ENCODE measurements around the gene NDUFA13.
"Not testable (repeated sequence)": the region's sequence is repeated elsewhere in the genome, so short reads cannot be mapped to it uniquely, and the experiment has no call there.

Gene NDUFA13

GRCh38 chr19:19515642-19516519, at the start of gene NDUFA13:
NDUFA13 (plus strand) TSS chr19:19516225; CDS start chr19:19516239, 14 bp downstream.
- peak; percentile 94 for DNase-seq (ENCODE audit: low spot score)

GRCh38 chr19:19468424-19469050, 47.5 kb upstream of the NDUFA13 start:
- no peak for DNase-seq (ENCODE audit: low spot score)

DNA sequence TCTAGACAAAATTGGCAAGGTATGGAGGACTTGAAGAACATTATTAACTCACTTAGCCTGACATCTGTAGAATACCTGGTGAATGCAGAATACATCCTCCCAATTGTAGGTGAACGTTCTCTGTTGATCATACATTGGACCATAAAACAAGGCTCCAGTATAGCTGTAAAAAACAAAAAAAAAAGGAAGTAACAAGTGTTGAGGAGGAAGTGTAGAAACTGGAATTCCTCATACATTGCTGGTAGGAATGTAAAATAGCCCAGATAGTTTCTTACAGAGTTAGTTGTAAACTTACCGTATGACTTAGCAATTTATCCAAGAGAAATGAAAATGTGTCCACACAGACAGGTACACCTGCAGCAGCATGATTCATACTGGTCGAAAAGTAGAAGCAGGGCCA, 45.4 kb upstream of the NDUFA13 start:
- DNase-seq (ENCODE audit: low spot score), result no peak

- no peak for DNase-seq (ENCODE audit: low spot score)
These were observed 44.3 kb upstream of the NDUFA13 start for GRCh38 chr19:19471682-19472081.

- not testable (repeated sequence) for DNase-seq (ENCODE audit: low spot score)
These were observed 43.9 kb upstream of the NDUFA13 start for GRCh38 chr19:19472106-19472505.

DNA sequence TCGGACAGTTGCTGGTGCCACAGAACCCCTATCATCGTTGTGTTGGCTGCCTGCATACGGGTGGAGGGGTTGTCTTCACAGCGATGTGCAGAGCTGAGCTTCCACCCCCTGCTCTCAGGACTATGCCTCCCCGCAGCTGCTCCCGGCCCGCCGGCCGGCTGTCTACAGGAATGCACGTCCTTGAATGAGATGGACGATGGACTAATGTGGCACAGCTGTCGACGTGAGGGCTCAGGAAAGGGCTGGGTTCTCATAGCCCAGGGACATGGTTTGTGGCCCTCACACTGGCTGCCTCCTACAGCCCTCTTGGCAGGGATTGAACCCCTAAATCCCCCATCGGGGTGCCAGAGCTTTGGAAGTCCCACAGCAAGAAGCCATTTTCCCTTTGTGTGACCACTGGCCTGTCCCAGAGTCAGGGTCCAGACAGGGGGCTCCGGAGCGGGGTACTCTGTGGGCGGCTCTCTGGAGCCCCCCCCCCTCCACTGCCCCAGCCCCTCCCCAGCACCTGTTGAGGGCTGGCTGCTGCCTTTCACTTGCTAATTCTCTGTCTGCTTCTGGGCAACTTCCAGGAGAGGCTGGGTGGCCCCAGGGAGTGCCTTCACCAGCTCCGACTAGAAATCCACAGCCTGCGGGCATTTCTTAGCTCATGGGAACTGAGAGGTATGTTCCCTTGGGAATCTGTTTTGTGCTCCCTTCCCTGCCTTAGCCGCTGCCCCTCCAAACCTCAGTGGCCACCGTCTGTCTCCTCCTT, 40.8 kb upstream of the NDUFA13 start:
- no peak for DNase-seq (ENCODE audit: low spot score)

- DNase-seq (ENCODE audit: low spot score), result peak; percentile 76
These were observed 39.9 kb upstream of the NDUFA13 start for GRCh38 chr19:19475849-19476828.

GRCh38 chr19:19477705-19478383, 38.2 kb upstream of the NDUFA13 start:
- DNase-seq (ENCODE audit: low spot score), result no peak

DNA sequence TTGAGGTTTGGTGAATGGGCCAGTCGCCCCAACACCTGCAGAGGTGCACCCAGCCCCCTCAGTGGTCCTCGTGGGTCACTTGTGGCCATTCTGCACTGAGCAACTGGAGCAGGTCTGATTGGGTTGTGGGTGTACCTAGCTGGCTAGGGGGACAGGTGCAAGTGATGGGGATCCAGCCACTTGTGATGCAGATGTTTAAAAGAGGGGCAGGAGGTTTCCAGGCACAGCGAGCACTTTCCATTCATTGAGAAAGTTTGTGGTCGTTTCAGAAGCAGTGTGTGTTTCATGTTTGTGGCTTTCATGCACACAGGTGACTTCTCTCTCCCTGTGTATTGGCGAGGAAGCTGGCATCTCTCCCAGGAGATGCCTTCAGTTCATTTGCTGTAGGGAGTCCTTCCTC, 35.3 kb upstream of the NDUFA13 start:
- DNase-seq (ENCODE audit: low spot score), result no peak

DNA sequence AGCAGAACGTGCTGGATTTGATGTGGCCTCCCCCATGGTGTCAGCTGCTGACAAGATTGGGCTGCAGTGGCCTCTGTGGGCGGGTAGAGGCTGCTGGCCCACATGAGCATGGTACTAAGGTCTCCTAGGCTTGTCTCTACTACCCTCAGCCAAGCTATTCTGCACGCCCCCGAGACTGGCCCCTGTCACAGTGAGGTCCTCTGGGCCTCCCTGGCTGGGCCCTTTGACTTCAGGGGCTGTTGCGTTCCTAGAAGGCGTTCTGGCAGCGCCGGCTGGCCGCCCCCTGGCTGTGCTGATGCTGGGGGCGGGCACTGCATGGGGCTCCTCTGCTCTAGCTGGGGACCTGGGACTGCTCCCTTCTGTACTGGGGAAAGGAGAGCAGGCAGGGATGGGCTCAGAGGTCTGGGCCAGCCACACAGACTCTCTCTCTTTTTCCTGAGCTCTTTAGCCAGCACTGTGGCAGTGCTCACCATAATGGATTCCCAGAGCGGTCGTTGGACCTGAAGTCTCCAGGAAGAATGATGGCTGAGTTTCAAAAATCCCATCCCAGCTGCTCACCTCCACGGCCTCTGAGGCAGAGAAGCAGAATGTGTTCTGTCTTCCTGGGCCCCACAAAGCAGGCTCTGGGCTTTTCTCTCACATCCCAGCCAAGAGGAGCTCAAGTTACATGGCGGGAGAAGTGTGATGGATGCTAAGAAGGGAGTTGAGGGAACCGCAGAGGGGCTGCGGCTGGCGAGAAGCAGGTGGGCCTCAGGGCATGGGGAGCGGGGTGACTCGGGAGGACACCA, 33.0 kb upstream of the NDUFA13 start:
- DNase-seq (ENCODE audit: low spot score), result no peak

DNA sequence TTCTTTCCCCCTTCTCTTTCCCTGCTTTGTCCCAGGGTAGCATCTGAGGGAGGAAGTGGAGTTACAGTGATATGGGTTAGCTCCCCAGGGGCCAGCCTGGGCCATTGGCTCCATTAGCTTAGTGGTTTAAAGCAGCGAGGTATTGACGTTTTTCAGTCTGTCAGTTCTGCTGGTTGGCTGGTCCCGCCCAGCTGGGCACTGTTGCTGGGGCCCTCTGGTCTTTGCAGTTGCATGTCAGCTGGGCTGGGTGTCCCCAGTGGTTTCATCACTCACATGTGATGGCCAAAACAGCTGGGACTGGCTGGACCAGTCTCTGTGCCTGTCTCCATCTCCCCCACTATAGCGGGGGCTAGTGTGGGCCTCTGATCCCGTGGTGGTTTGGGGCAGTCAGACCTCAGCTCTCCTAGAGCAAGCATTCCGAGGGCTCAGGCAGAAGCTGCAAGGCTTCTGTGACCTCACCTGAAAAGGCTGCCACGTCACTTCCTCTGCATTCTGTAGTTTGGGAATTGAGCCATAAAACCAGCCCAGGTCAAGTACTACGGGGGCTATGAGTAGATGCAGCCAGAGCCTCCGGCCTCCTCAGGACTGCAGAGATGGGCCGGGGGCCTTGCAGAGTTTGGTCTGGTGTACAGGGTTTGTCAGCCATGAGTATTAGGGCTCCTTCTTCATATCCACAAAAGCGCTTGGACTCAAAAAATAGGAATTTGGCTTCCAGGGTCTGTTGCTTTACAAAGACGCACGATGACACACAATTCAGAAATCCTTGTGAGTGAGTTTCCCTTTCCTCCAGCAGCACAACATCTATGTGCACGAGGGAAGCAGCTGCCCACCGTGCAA, 30.6 kb upstream of the NDUFA13 start:
- no peak for DNase-seq (ENCODE audit: low spot score)

DNA sequence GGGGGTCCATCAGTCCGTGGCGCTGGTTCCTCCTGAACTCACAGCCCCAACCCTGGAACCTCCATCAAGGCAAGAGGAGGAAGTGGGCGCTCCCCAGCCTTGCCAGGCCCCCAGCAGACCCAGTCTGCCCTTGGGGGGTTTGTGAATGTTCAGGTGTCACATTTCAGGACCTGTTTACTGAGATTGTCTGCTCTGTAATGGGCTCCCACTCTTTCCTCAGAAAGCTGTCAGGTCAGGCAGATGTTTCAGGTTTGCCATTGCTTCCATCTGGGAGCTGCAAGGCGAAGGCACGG, 30.1 kb upstream of the NDUFA13 start:
- no peak for DNase-seq (ENCODE audit: low spot score)

DNA sequence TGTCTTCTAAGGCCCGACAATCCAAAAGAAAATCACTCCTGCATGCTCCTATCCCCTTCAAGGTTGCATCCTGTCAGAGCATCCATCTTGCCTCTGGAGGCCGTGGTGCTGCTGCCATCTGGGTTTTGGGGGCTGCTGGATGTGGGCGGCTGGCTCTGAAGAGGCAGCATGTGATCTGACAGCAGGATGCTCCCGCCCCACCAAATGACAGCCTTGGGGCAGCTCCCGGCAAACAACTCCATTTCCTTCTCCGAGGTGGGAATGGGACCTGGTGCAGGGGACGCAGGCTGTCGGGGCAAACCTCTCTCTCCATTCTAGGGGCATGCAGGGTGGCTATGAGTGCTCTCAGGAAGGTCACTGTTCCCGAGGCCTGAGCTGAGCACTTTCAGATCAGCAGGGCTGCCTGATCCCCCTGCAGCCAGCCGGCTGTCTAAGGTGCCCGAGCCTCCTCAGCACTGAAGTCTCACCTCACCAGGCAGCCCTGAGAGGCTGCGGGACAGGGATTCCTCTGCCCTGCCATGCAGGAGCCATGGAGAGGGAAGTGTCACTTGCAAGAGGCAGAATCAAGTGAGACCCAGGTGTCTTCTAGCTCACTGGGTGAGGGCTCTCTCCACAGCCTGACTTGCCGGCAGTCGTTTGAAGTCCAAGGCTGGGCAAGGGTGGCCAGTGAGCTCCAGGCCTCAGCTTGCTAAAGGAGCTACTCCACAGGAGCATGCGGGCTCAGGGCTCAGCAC, 29.5 kb upstream of the NDUFA13 start:
- no peak for DNase-seq (ENCODE audit: low spot score)

GRCh38 chr19:19487077-19487949, 28.7 kb upstream of the NDUFA13 start:
- DNase-seq (ENCODE audit: low spot score), result no peak

GRCh38 chr19:19487950-19488874, 27.8 kb upstream of the NDUFA13 start:
- peak; percentile 16 for DNase-seq (ENCODE audit: low spot score)

- peak; percentile 90 for DNase-seq (ENCODE audit: low spot score)
These were observed 26.9 kb upstream of the NDUFA13 start for GRCh38 chr19:19488875-19489690.

All from cerebellar cortex (tissue), 1 donor.